Fibroblast of lung (primary cell): ENCODE results near the gene NT5DC3. TPM values are rescaled to one million over a fixed set of nuclear protein-coding genes. Genes with fewer than 3 reads are reported as not detected.

Experiments used
- DNase-seq, 2 donors: peaks; one replicate each; pipeline versions ENCODE4 v3.0.0 to v3.0.0-alpha.2; 2010; ENCODE audit warnings: low read depth in 2 of 2
- H2AFZ ChIP-seq: 2 replicates; pipeline ENCODE4 v1.5.1; 2012; ENCODE audit warnings: low read length, control low read depth, inconsistent platforms
- H3K27ac ChIP-seq: 2 replicates; pipeline ENCODE4 v1.5.1; 2011; ENCODE audit warnings: low read length, control low read depth; ENCODE audit not compliant: insufficient read depth
- H3K27me3 ChIP-seq: 2 replicates; pipeline ENCODE4 v1.5.1; 2011; ENCODE audit warnings: mild to moderate bottlenecking, low read length; ENCODE audit not compliant: control insufficient read depth, insufficient read depth
- H3K36me3 ChIP-seq: 2 replicates; pipeline ENCODE4 v1.5.1; 2011; ENCODE audit warnings: low read length; ENCODE audit not compliant: control insufficient read depth, insufficient read depth
- H3K4me1 ChIP-seq: 2 replicates; pipeline ENCODE4 v1.5.1; 2011; ENCODE audit warnings: low read length; ENCODE audit not compliant: control insufficient read depth, insufficient read depth; ENCODE audit errors: extremely low read depth
- H3K4me2 ChIP-seq: 2 replicates; pipeline ENCODE4 v1.5.1; 2011; ENCODE audit warnings: low read length, control low read depth; ENCODE audit not compliant: insufficient read depth; ENCODE audit errors: extremely low read depth
- H3K4me3 ChIP-seq, 4 experiments: fragments of 200-600 bp in 1 of 4; sonication (generic) in 1 of 4; replicated peaks in 1 of 4; 2 replicates each; pipeline ENCODE4 v1.5.1; 2011 to 2016; ENCODE audit warnings: low read length in 4 of 4, low read depth in 3 of 4, mild to moderate bottlenecking in 3 of 4, control low read depth in 2 of 4, inconsistent platforms in 1 of 4, mixed read lengths in 1 of 4; ENCODE audit not compliant: insufficient read depth in 1 of 4; ENCODE audit errors: control extremely low read depth in 1 of 4
- H3K79me2 ChIP-seq: 2 replicates; pipeline ENCODE4 v1.5.1; 2012; ENCODE audit warnings: mild to moderate bottlenecking, low read length, inconsistent platforms; ENCODE audit not compliant: control insufficient read depth, insufficient read depth
- H3K9ac ChIP-seq: 2 replicates; pipeline ENCODE4 v1.5.1; 2011; ENCODE audit warnings: mild to moderate bottlenecking, low read length, control low read depth; ENCODE audit not compliant: insufficient read depth
- H3K9me3 ChIP-seq: 2 replicates; pipeline ENCODE4 v1.5.1; 2012; ENCODE audit warnings: low read depth, low read length; ENCODE audit not compliant: control insufficient read depth, insufficient read depth
- H4K20me1 ChIP-seq: 2 replicates; pipeline ENCODE4 v1.5.1; 2011; ENCODE audit warnings: low read length; ENCODE audit not compliant: control insufficient read depth, insufficient read depth; ENCODE audit errors: extremely low read depth
- EZH2 ChIP-seq: IDR thresholded peaks from 2 replicates; pipeline ENCODE4 v1.5.1; 2012; ENCODE audit warnings: low read length, control low read depth, mild to moderate bottlenecking; ENCODE audit errors: missing control alignments
- polyA plus RNA-seq, 2 donors: library from polyadenylated mRNA; depleted of rRNA in 1 of 2; stranded (reverse) in 1 of 2; unstranded in 1 of 2; fragments of >200 nt; gene quantifications; 2 replicates each; pipeline ENCODE4 v1.2.1, GENCODE V29; 2011 to 2012; ENCODE audit warnings: missing spikeins in 1 of 2
- total RNA-seq: library from RNA; depleted of rRNA; stranded (reverse); fragments of >200 nt; gene quantifications from 2 replicates; pipeline ENCODE4 v1.2.1, GENCODE V29; 2014
- TF ChIP-seq, protein P1 (sequence below), 2 donors: IDR thresholded peaks in 1 of 2; conservative IDR thresholded peaks in 1 of 2; 1 replicate in 1 of 2; 2 replicates in 1 of 2; pipeline ENCODE4 v1.5.1; 2011 to 2012; ENCODE audit warnings: low read length in 2 of 2, control low read depth in 1 of 2, inconsistent platforms in 1 of 2, low read depth in 1 of 2, mild to moderate bottlenecking in 1 of 2

NT5DC3 gene
- total and polyA plus RNA-seq, 2 donors (not counting 1 experiment from before 2014, with no cell fraction given): 4.1 to 10.4 TPM

DNA sequence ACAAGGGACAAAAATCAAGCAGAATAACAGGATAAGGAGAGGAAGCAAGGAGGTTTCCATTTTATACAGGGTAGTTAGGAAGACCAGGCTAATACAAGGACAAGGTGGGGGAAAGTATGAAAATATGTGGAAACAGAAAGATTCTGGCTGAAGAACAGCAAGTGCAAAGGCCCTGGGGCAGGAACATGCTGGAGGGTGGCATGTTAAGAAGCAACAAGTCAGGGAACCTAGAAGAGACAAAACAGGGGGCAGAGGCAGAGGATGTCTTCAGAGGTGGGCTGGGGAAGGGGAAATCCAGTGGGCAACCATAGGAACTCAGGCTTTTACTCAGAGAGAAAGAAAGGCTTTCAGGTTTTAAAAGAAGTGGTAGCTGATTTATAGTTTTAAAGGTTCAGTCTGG is 54.8 kb downstream of the NT5DC3 start:
- Histone ChIP-seq H4K20me1 (no peaks in the 10 kb centered on the region), H3K4me2 (no peak overlapping the region), H3K9ac (no peak overlapping the region), H3K79me2 (no peaks in the 10 kb centered on the region), H3K27me3 (no peaks in the 10 kb centered on the region), H3K4me1 (no peaks in the 10 kb centered on the region), H3K4me3 (no peak overlapping the region), H2AFZ (no peak overlapping the region), H3K36me3 (peaks cover 5% of the 10 kb centered on the region), H3K9me3 (no peaks in the 10 kb centered on the region), H3K27ac (no peak overlapping the region)
- no peak for DNase-seq
- TF ChIP-seq EZH2: no peak
- TF ChIP-seq, protein P1, sequence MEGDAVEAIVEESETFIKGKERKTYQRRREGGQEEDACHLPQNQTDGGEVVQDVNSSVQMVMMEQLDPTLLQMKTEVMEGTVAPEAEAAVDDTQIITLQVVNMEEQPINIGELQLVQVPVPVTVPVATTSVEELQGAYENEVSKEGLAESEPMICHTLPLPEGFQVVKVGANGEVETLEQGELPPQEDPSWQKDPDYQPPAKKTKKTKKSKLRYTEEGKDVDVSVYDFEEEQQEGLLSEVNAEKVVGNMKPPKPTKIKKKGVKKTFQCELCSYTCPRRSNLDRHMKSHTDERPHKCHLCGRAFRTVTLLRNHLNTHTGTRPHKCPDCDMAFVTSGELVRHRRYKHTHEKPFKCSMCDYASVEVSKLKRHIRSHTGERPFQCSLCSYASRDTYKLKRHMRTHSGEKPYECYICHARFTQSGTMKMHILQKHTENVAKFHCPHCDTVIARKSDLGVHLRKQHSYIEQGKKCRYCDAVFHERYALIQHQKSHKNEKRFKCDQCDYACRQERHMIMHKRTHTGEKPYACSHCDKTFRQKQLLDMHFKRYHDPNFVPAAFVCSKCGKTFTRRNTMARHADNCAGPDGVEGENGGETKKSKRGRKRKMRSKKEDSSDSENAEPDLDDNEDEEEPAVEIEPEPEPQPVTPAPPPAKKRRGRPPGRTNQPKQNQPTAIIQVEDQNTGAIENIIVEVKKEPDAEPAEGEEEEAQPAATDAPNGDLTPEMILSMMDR (conservative IDR thresholded peaks at IDR 0.05 in 1 of 2, IDR thresholded peaks at IDR 0.05 in 1 of 2; ENCODE audit: low read depth in 1 of 2, low read length in 2 of 2): no peak

DNA sequence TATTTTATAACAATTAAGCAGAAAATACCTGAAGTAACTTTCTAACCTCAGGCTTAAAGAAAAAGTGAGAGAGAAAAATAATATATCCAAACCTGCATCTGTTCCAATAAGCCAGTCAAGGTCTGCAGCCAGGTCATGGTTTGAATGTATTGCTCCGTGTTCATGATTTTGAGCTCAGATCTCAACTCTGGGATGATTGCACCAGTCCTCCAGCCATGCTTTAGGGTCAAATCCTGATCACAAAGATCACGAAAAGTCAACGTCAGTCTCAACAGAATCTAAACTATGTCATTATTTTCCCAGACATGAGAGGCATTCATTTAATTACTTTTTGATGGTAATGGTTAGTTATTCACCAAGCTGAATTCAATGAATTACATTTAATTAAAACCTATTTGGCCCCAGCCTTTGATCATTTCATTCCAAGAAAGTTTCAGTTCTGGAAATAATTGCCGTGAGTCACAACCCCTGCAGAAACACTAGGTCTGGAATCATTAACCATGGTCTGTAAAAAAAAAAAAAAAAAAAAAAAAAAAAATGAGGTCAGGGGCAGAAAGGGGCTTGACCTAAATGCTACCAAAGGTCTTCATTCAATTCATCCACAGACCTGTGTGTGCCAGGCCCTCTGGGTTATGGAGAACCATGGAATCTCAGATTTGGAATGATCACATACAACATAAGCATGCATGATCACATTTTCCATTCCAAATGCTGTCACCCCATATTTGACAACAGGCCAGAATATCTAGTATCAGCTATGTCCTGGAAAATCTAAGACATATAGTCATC is 55.6 kb downstream of the NT5DC3 start:
- Histone ChIP-seq H3K36me3 (peaks cover 8% of the 10 kb centered on the region), H3K4me2 (no peak overlapping the region), H3K9me3 (no peaks in the 10 kb centered on the region), H3K27ac (no peak overlapping the region), H3K4me1 (no peaks in the 10 kb centered on the region), H4K20me1 (no peaks in the 10 kb centered on the region), H3K4me3 (no peak overlapping the region), H3K9ac (no peak overlapping the region), H3K27me3 (no peaks in the 10 kb centered on the region), H2AFZ (no peak overlapping the region), H3K79me2 (no peaks in the 10 kb centered on the region)
- peak in 1 of 2 donors; percentile 42 for DNase-seq
- TF ChIP-seq, protein P1 (conservative IDR thresholded peaks at IDR 0.05 in 1 of 2, IDR thresholded peaks at IDR 0.05 in 1 of 2; ENCODE audit: low read depth in 1 of 2, low read length in 2 of 2): no peak
- TF ChIP-seq EZH2: no peak

- Histone ChIP-seq H4K20me1 (no peaks in the 10 kb centered on the region), H3K9ac (no peak overlapping the region), H3K9me3 (no peaks in the 10 kb centered on the region), H3K36me3 (peaks cover 8% of the 10 kb centered on the region), H2AFZ (no peak overlapping the region), H3K4me1 (peaks cover 5% of the 10 kb centered on the region), H3K79me2 (no peaks in the 10 kb centered on the region), H3K27me3 (no peaks in the 10 kb centered on the region), H3K27ac (no peak overlapping the region), H3K4me3 (no peak overlapping the region), H3K4me2 (no peak overlapping the region)
- no peak for TF ChIP-seq EZH2
- TF ChIP-seq, protein P1 (conservative IDR thresholded peaks at IDR 0.05 in 1 of 2, IDR thresholded peaks at IDR 0.05 in 1 of 2; ENCODE audit: low read depth in 1 of 2, low read length in 2 of 2): no peak
- DNase-seq: no peak
These were observed 57.0 kb downstream of the NT5DC3 start for GRCh38 chr12:103783744-103784664.
